Caco-2 (cell line): ENCODE data around the gene RCE1. TPM values are rescaled to one million over a fixed set of nuclear protein-coding genes. Genes with fewer than 3 reads are reported as not detected.

Experiments used
- BruUV-seq: library from RNA; stranded (reverse); fragments of 400-500 nt; replicated peaks from 2 replicates; lab custom pipeline; 2021; lab: Mats Ljungman, UMichigan
- CTCF ChIA-PET: fragments of 300-600 bp; sonication (Branson Sonifier 250); formaldehyde crosslinking; loops from one replicate; lab custom pipeline; 2022; ENCODE audit warnings: antibody characterized with exemption; lab: Charles Lee
- POLR2A ChIA-PET: fragments of 300-600 bp; sonication (Branson Sonifier 250); formaldehyde crosslinking; loops from one replicate; lab custom pipeline; 2022; ENCODE audit warnings: antibody characterized with exemption; lab: Charles Lee
- DNase-seq, 2 experiments: peaks; one replicate each; pipeline versions ENCODE4 v3.0.0 to v3.0.0-alpha.2; 2020 to 2022
- H3K27me3 ChIP-seq: replicated peaks from 2 replicates; pipeline ENCODE4 v1.6.0; 2011; ENCODE audit warnings: low read length; ENCODE audit not compliant: control insufficient read depth, insufficient read depth
- H3K36me3 ChIP-seq: 2 replicates; pipeline ENCODE4 v1.5.1; 2011; ENCODE audit warnings: low read length; ENCODE audit not compliant: control insufficient read depth, insufficient read depth
- H3K4me1 ChIP-seq: fragments of 250-450 bp; sonication (Bioruptor Pico); 2 replicates; pipeline ENCODE4 v1.5.1; 2020; ENCODE audit warnings: mild to moderate bottlenecking
- H3K4me3 ChIP-seq: 2 replicates; pipeline ENCODE4 v1.5.1; 2011; ENCODE audit warnings: low read depth, mild to moderate bottlenecking, control low read depth, low read length
- H3K9me3 ChIP-seq: fragments of 250-450 bp; sonication (Bioruptor Pico); 2 replicates; pipeline ENCODE4 v1.5.1; 2020; ENCODE audit warnings: mild to moderate bottlenecking, moderate library complexity
- H3K27ac Mint-ChIP-seq: one replicate; pipeline ENCODE4 v1.8.0; 2022; ENCODE audit warnings: mixed read lengths; ENCODE audit not compliant: unreplicated experiment
- H3K27me3 Mint-ChIP-seq: one replicate; pipeline ENCODE4 v1.8.0; 2022; ENCODE audit warnings: mixed read lengths; ENCODE audit not compliant: insufficient read depth, unreplicated experiment
- H3K36me3 Mint-ChIP-seq: one replicate; pipeline ENCODE4 v1.8.0; 2022; ENCODE audit warnings: mild to moderate bottlenecking, mixed read lengths; ENCODE audit not compliant: insufficient read depth, unreplicated experiment
- H3K4me1 Mint-ChIP-seq: one replicate; pipeline ENCODE4 v1.8.0; 2022; ENCODE audit warnings: low read depth, mixed read lengths; ENCODE audit not compliant: unreplicated experiment
- H3K4me3 Mint-ChIP-seq: one replicate; pipeline ENCODE4 v1.8.0; 2022; ENCODE audit warnings: mild to moderate bottlenecking, moderate library complexity, mixed read lengths; ENCODE audit not compliant: unreplicated experiment
- H3K9me3 Mint-ChIP-seq: one replicate; pipeline ENCODE4 v1.8.0; 2022; ENCODE audit warnings: mixed read lengths; ENCODE audit not compliant: unreplicated experiment
- CTCF ChIP-seq, 2 experiments: fragments of 200-600 bp in 1 of 2; IDR thresholded peaks; 1 replicate in 1 of 2; 2 replicates in 1 of 2; pipeline versions ENCODE4 v1.5.1 to v1.8.0; 2011 to 2022; ENCODE audit warnings: antibody characterized with exemption in 1 of 2, control low read depth in 1 of 2, inconsistent platforms in 1 of 2, low read depth in 1 of 2, low read length in 1 of 2, mild to moderate bottlenecking in 1 of 2, moderate library complexity in 1 of 2; ENCODE audit not compliant: insufficient read depth in 1 of 2, severe bottlenecking in 1 of 2, unreplicated experiment in 1 of 2
- intact Hi-C: fragments of 100-400 bp; cut with micrococcal nuclease; formaldehyde crosslinking; loops from one replicate; pipeline ENCODE4 v1.10.0; 2022; ENCODE audit not compliant: unreplicated experiment
- total RNA-seq: library from RNA; stranded (reverse); gene quantifications from 2 replicates; pipeline ENCODE4 v1.2.3, GENCODE V29; 2022

The RCE1 gene
- total RNA-seq, 1 experiment from 2014 or later: 60.7 TPM

GRCh38 chr11:66809592-66809991 lies 33.6 kb upstream of the RCE1 start:
- BruUV-seq: no TSS peak
- Mint-ChIP-seq H3K27me3 (no peaks in the 10 kb centered on the region), H3K27ac (no peak overlapping the region), H3K4me3 (no peak overlapping the region), H3K4me1 (no peaks in the 10 kb centered on the region), H3K36me3 (peaks cover 43% of the 10 kb centered on the region), H3K9me3 (peaks cover 10% of the 10 kb centered on the region)
- no peak for TF ChIP-seq CTCF (IDR thresholded peaks at IDR 0.05; ENCODE audit: insufficient read depth in 1 of 2, low read depth in 1 of 2, low read length in 1 of 2, severe bottlenecking in 1 of 2, unreplicated experiment in 1 of 2)
- ChIA-PET POLR2A (no interaction called here), CTCF (no interaction called here)
- Histone ChIP-seq H3K4me1 (no peaks in the 10 kb centered on the region), H3K4me3 (no peak overlapping the region), H3K27me3 (no peaks in the 10 kb centered on the region), H3K9me3 (no peaks in the 10 kb centered on the region), H3K36me3 (peaks cover 3% of the 10 kb centered on the region)
- no peak for DNase-seq
- intact Hi-C loops: no loop called here

- Mint-ChIP-seq H3K27ac (no peak overlapping the region), H3K36me3 (peaks cover 37% of the 10 kb centered on the region), H3K27me3 (no peaks in the 10 kb centered on the region), H3K4me1 (no peaks in the 10 kb centered on the region), H3K9me3 (peaks cover 10% of the 10 kb centered on the region), H3K4me3 (no peak overlapping the region)
- POLR2A ChIA-PET: no interaction called here
- intact Hi-C loops: no loop called here
- H3K9me3 ChIP-seq: no peaks in the 10 kb centered on the region
- peaks cover 3% of the 10 kb centered on the region for H3K36me3 ChIP-seq
- no peak for TF ChIP-seq CTCF (IDR thresholded peaks at IDR 0.05; ENCODE audit: insufficient read depth in 1 of 2, low read depth in 1 of 2, low read length in 1 of 2, severe bottlenecking in 1 of 2, unreplicated experiment in 1 of 2)
- no peaks in the 10 kb centered on the region for H3K27me3 ChIP-seq
- CTCF ChIA-PET: interaction anchor here (0.6 kb wide), 1 partner anchor 15 kb away, joined by 6 read pairs; no protein-coding TSS in a partner anchor
- no peaks in the 10 kb centered on the region for H3K4me1 ChIP-seq
- no TSS peak for BruUV-seq
- no peak overlapping the region for H3K4me3 ChIP-seq
- no peak for DNase-seq
Measured at GRCh38 chr11:66810576-66811185, 32.6 kb upstream of the RCE1 start.

- BruUV-seq: no TSS peak
- no peak for DNase-seq
- ChIA-PET POLR2A (no interaction called here), CTCF (no interaction called here)
- no peaks in the 10 kb centered on the region for H3K9me3 ChIP-seq
- no peaks in the 10 kb centered on the region for H3K27me3 Mint-ChIP-seq
- intact Hi-C loops: no loop called here
- peaks cover 21% of the 10 kb centered on the region for H3K36me3 Mint-ChIP-seq
- no peak overlapping the region for H3K27ac Mint-ChIP-seq
- TF ChIP-seq CTCF (IDR thresholded peaks at IDR 0.05; ENCODE audit: insufficient read depth in 1 of 2, low read depth in 1 of 2, low read length in 1 of 2, severe bottlenecking in 1 of 2, unreplicated experiment in 1 of 2): no peak
- peaks cover 1% of the 10 kb centered on the region for H3K36me3 ChIP-seq
- no peak overlapping the region for H3K4me3 Mint-ChIP-seq
- H3K9me3 Mint-ChIP-seq: no peaks in the 10 kb centered on the region
- H3K4me1 ChIP-seq: peaks cover 29% of the 10 kb centered on the region
- no peak overlapping the region for H3K4me3 ChIP-seq
- H3K4me1 Mint-ChIP-seq: peaks cover 7% of the 10 kb centered on the region
- H3K27me3 ChIP-seq: no peaks in the 10 kb centered on the region
Measured at GRCh38 chr11:66814678-66815077, 28.6 kb upstream of the RCE1 start.
